GM12878 (cell line): ENCODE data around the gene PLK5.

ENCODE experiments used
- RAD21 ChIP-seq: IDR thresholded peaks from 2 replicates; pipeline ENCODE4 v1.6.1; 2011; ENCODE audit warnings: mild to moderate bottlenecking, low read depth, low read length, moderate library complexity; ENCODE audit not compliant: insufficient read depth
- RELA ChIP-seq: fragments of 450-650 bp; IDR thresholded peaks from 2 replicates; pipeline ENCODE4 v1.8.0; 2014; ENCODE audit warnings: borderline replicate concordance; ENCODE audit not compliant: partially characterized antibody
- ZNF592 ChIP-seq: fragments of 450-650 bp; IDR thresholded peaks from 2 replicates; pipeline ENCODE4 v1.6.1; 2017; ENCODE audit warnings: mild to moderate bottlenecking, moderate library complexity
- TF ChIP-seq, protein P1 (sequence below): IDR thresholded peaks from 2 replicates; pipeline ENCODE4 v1.6.1; 2011; ENCODE audit warnings: mild to moderate bottlenecking, low read depth, low read length, moderate library complexity; ENCODE audit not compliant: insufficient replicate concordance

- no peak for TF ChIP-seq RAD21
- TF ChIP-seq RELA = no peak
- TF ChIP-seq, protein P1, sequence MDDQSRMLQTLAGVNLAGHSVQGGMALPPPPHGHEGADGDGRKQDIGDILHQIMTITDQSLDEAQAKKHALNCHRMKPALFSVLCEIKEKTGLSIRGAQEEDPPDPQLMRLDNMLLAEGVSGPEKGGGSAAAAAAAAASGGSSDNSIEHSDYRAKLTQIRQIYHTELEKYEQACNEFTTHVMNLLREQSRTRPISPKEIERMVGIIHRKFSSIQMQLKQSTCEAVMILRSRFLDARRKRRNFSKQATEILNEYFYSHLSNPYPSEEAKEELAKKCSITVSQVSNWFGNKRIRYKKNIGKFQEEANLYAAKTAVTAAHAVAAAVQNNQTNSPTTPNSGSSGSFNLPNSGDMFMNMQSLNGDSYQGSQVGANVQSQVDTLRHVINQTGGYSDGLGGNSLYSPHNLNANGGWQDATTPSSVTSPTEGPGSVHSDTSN = no peak
- TF ChIP-seq ZNF592 = no peak
Observed at GRCh38 chr19:1585243-1585580, 61.3 kb downstream of the PLK5 start.
